Stimulated activated CD8-positive, alpha-beta memory T cell treated with anti-CD3 and anti-CD28 coated beads, Interleukin-4, amount 100 ng/mL, for 24 hours (primary cell): ENCODE data around the gene MACROD1.

Experiments used
- DNase-seq: peaks from one replicate; pipeline ENCODE4 v3.0.0-alpha.2; 2020; ENCODE audit warnings: low read depth

Gene MACROD1

DNA sequence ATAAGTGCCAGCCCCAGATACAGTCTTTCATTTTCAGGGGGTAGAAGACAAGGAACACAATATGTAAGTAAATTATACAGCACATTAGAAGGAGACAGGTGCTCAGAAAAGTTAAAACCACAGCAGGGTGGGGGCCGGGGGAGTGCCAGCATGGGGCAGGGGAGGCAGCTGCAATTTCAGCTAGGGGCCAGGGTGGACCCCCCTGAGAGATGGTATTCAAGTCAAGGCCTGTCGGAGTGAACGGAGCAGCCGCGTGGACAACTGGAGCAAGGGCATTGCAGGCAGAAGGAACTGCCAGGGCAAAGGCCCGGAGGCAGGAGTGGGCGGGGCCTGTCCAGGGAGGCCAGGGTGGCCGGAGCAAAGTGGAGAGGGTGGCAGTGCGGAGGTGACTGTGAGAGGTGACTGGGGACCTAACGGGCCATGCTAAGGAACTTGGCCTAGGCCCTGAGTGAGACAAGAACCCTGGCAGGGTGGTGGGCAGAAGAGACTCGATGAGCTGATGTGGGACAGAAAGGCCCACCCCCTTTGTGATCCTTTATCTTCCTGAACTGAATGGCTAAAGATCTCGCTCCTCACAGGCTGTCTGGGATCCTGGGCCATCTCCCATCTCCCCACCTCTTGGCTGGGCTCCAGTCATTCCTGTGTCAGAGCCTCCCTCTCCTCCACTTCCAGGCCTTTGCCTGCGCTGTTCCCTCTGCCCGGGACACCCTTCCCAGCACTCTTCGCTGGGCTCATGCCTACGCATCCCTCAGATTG is 152.6 kb downstream of the MACROD1 start:
- DNase-seq, result no peak

DNA sequence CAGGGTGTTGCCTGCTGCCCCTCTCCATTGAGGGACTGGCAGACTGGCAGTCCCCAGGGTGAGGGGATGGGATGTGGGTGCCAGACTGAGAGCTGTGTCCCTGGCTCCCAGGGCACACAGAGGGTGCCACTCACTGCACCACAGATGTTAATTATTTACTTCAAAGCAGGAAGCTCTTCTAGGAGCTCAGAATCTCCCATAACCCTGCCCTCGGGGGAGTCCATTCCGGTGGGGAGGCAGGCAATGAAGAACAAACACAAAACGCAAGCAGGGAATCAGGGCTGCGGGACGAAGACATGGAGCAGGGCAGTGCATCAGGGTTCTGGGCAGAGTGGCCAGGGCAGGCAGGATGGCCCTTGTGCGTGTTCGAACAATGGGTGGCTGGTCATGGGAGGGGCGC is 154.5 kb downstream of the MACROD1 start:
- no peak for DNase-seq

DNA sequence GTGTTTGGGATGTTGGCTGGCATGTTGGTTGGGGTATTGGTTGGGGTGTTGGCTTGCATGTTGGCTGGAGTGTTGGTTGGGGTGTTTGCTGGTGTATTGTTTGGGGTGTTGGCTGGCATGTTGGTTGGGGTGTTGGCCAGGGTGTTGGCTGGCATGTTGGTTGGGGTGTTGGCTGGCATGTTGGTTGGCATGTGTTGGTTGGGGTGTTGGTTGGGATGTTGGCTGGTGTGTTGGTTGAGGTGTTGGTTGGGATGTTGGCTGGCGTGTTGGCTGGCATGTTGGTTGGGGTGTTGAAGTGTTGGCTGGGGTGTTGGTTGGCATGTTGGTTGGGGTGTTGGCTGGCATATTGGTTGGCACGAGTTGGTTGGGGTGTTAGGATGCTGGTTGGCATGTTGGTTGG is 155.1 kb downstream of the MACROD1 start:
- no peak for DNase-seq

DNA sequence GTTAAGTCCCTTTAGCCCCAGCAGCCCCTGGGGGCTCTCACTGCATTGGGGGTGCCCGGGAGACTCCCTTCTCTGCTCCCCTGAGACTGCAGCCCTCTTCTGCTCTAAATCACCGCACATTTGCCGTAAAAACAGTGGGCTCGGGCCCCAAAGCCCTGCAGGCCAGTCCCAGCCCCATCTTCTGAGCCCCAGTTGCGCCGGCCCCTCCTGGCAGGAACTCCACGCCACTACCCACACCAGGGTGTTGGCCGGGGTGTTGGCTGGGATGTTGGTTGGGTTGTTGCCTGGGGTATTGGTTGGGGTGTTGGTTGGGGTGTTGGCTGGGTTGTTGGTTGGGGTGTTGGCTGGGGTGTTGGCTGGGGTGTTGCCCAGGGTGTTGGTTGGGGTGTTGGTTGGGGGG is 156.2 kb downstream of the MACROD1 start:
- DNase-seq, result no peak

DNA sequence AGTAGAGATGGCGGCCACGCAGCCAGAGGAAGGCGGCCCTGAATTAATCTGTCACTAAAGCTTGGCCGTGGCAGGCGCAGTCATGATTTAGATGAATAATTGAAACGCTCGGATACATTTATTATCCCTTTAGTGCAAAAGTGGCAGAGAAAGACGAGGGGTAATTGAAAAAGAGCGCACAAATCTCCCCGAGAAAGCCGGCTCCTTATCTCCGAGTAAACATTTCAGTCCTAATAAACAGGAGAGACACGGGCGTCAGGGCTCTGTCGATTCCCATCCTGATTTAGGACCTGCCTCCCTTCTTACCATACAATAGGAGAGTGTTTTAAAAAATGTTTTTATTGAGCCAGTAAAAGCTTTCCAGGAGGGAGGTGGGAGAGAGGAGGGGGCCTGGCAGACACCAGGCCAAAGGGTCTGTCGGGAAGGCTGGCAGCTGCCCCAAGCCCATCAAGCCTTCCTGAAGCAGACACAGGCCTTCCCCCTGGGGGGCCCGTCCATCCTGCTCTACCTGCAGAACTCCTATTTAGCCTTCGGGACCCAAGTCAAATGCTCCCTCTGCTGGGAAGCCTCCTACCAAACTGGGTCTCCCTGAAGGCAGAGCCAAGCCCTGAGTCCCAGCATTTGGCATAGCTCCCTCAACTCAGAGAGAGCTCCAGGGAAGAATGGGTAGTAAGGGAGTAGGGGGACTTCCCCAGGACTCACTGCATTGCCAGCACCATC is 156.8 kb downstream of the MACROD1 start:
- no peak for DNase-seq

DNA sequence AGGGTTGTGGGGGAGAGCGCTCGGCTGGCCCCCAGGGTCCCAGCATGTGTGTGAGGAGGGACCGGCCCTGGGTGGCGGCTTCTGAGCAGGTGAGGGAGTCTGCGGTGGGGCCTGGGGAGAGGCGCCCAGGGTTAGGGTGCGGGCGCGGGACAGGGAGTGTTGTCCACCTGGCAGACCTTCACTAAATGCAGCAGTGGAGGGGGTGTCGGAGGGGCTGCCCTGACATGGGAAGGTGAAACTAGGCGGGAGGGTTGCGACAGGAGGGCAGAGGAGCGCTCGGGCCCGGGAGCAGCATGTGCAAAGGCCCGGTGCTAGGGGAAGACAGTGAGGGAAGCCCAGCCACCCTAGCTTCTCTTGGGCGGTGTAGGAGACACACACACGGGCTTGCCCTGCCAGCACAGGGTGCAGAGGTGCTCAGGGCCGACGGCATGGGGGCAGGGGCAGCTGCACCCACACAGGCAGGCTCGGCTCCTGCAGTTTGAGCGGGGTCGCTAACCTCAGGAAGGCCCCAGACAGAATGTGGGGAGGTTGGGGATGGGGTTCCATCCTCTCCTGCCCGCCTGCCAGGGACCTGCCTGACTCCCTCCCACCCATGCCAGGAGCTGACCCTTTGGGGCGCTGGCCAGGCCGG is 157.5 kb downstream of the MACROD1 start:
- DNase-seq, result no peak

DNA sequence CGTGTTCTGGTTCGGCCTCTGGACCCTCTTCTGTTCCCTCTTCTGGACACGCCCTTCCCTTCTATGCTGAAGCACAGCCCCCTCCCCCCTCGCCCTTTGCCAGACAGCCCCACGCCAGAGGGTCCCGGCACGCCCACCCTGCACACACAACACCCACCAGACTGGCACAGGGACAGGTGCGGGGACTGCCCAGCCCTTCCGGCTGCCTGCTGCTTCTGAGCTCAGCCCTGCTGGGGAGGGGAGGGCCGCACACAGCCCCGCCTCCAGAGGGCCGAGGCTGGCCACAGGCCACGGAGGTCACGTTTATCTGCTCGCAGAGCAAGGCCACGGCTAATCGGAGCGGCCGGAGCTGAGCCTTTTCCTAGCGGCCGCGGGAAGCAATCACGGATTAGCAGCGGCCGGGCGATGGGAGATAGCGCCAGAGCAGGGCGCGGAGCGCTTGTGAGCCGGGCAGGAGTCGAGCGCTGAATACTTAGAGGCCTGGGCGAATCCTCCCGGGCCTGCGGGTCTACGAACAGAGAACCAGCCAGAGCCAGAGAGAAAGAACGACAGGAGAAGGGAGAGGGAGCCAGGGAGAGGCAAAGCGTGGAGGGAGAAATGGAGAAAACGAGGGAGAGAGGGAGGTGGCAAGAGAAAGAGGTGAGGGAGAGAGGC is 158.2 kb downstream of the MACROD1 start:
- no peak for DNase-seq

DNA sequence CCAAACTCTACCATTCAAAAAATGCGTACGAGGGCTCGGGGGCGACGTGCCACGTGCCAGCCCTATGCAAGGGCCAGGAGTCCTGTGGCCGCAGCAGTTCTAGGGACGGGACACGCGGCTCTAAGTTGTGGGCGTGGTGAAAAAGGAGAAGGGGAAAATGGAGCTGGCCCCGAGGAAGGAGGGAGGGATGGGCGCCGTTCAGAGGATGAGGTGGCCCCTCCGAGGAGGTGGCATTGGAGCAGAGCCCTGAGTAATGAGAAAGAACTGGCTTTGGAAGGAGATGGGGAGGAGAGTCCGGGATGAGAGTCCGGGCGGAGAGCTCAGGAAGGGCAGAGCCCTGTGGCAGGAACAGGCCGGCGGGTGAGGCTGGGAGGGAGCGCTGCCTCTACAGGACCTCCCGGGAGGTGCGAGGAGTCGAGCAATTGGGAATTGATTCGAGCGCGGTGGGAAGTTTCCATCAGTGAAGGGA is 158.7 kb downstream of the MACROD1 start:
- no peak for DNase-seq

DNA sequence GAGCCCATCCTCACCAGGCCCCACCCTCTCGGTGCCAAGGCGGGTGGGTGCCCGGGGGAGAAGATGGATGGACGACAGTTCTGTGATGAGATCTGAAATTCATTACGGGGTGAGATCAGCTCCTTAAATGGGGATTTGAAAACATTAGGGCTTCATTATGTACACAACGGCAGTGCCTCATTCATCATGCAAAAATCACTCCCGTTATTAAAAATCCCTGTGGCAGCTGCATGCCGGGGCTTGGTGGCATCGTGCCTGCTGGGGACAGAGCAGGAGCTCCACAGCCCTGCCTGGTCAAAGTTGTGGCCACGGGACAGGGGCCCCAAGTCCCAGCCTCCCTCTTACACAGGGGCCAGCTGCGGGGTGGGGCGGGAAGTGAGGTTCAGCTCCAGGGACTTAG is 159.5 kb downstream of the MACROD1 start:
- no peak for DNase-seq

DNA sequence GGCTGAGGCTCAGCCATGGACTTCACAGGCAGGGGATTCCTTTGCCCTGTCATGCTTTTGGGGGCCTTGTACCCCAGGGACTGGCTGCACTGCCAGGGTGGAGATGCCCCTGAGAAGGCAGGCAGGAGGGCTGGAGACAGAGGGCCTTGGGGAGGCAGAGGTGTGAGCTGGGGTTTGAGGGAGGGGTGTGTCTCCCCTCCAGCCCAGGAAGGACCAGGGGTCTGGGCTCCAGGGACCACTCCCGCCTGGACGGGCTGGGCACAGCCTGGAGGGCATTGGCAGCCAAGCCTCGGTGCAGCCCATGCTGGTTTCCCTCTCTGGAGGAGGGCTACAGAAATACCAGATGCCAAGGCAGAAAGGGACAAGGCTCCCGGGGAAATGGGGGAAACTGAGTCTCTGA is 160.2 kb downstream of the MACROD1 start:
- no peak for DNase-seq

DNA sequence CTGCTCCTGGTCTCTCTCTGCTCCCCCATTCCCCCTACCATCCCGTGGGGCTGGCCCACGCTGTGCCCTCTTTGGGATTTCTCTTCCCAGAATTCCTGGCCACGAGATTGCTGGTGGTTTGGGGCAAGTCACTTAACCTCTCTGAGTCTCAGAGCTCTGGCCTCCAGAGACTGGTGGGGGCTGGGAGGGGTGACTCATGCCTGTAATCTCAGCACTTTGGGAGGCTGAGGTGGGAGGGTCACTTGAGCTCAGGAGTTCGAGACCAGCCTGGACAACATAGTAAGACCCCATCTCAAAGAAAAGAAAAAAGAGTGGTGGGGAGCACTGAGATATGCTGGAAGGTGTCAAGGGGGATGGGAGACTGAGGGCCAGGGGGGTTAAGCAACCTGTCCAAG is 161.3 kb downstream of the MACROD1 start:
- DNase-seq, result no peak

DNA sequence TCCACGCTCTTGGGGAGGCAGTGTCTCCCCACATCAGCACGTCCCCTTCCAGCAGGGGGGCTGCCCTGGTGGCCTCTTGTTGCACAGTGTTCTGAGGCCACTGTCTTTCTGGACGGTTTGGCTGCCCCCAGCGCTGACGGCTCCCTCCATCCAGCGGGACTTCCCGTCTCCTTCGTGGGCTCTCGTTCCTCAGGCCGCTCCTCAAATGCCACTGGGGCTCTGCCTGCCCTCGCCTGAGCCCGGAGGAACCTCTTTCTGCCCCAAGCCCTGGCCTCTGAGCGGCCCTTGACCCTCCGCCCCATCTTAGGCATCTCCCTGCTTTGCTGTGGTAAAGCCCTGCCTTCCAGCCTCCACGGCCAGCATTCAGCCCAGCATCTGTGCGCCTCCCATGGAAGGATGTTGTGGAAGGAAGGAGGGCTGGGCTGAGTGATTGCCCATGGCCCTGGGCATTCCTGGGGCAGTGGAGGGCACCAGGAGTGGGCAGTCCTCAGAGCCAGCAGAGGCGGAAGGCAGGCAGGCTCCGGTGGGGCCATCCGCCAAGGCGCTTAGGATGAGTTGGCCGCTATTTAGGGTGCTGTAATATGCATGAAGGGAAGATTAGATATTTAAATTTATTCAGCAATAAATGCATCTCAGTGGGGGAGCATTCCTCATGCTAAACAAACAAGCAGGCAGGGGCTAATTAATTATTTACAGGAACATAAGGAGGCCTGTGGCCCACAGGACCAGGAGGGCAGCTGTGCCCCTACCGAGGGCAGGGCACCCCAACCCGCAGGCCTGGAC is 161.9 kb downstream of the MACROD1 start:
- no peak for DNase-seq

DNA sequence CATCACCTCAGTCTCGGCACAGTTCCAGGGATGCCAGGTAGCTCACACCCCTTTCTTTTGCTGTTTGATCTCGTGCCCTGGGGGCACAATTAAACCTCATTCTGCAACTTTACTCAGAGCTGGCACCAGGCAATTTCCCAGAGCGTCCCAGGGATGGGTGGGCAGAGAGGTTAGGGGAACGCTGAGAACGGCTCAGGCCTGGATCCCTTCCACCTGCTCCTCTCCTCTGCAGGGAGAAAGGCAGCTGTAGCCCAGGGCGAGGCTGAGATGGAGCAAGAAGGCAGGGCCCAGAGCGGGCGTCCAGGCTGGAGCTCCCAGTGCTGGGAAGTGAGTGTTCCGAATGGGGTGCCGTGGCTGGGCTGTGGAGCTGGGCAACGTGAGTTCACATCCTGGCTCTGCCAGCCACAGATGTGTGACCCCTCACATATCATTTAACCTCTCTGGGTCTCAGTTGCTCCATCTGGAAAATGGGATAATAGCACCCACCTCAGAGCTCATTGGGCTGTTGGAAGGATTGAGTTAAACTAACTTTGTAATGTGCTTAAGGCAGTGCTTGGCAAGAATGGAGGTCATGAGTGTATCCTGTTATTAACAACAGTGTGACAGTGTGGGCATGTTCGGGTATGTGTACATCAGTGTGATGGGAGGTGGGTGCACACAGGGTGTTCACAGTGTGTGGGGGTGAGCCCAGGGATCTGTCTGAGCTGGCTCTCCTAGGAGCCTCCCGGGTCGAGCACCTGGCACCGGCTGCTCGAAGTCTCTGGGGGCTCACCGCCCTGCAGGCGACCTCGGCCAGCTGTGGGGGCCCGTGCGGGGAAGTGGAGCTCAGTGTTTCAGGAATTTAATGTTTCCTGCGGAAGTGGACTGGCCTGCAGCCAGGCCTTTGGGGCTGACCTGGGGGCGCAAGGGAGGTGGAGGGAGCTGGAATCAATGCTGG is 164.2 kb downstream of the MACROD1 start:
- no peak for DNase-seq

DNA sequence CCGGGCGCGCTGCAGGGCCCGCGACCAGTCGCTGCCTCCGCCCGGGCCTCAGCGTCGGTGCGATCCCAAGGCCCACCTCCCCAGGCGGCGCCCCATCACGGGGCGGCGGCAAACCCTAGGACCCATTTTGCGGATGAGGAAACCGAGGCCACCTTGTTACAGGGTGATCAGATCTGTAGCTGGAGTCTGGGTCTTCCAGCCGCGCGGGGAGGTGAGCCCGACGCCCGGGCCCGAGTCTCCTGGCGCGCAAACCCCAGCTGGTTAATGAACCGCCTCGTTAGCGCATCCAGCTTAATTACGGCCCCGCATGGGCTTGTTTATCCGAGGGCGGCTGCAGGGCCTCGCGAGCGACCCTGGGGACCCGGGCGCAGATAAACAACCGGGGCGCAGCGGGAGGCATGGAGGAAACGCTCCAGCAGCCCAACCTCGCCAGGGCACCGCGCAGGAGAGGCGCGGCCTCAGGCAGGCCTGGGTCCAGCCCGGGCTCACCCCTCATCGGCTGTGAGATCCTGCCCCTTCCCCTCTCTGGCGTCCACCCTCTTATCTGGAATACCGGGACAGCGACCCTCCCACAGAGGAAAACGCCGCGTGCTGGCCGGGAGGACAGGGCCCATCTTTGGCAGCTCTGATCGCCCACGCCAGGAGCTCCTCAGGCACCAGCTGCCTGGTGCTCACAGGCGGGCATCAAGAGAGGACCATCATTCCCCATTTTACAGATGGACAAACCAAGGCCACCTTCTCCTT is 165.0 kb downstream of the MACROD1 start:
- DNase-seq, result no peak

DNA sequence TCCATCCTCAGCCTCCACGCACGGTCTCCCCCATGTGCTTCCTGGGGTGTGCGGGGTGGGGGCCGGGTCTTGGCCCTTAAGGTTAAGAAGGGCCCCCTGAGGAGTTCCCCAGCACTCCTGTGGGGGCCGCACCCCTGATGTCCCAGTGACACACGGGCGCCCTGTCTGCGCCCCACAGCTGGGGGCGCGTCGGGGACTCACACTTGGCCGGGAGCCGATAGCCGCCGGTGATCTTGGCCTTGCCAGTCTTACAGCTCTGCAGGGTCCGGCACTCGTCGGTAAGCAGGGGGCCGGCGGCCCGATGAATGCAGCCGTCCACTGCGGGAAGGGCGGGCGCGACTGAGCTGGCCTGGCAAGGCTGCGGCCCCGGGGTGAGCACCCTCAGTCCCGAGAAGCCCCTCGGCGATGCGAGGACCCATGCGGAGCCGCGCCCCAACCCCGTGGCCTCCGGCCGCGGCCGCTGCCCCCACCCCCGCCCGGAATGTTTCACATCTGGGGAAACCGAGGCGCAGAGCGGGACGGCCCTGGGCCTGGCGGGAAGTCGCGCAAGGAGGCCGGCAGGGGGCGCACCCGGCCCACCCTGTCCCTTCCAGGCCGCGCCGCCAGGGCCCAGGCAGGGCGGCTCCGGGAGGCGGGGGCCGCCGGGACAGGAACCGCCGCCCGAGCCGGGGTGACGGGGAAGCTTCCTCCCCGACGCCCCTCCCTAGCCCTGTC is 165.7 kb downstream of the MACROD1 start:
- DNase-seq, result peak; percentile 61

DNA sequence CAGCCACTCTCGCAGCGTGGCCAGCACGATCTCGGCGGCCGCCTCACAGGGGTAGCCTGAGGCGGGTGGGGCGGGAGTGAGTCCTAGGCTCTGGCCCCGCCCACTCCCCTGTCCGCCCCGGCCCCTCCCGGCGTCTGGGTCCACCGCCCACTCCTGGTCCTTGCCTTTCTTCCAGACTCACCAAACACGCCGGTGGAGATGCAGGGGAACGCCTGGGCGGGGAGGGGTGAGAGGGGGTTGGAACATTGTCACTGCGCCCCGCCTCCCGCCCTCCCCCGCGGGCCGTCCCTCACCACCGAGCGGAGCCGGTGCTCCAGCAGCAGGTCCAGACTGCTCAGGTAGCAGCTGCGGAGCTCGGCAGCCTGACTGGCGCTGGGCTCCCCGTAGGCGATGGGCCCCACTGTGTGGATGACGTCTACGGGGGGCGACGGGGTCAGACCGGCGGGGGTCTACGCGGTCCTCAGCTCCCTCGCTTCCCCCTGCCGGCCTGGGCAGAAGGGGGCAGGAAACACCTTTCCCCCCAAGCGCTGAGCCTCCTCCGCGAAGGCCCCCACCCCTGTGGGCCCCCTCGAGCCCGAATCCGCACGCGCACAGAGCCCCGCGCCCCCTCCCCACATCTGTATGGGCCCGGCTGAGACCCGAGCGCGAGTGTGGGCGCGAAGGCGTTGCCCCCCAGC is 166.4 kb downstream of the MACROD1 start:
- DNase-seq, result peak; percentile 49

DNA sequence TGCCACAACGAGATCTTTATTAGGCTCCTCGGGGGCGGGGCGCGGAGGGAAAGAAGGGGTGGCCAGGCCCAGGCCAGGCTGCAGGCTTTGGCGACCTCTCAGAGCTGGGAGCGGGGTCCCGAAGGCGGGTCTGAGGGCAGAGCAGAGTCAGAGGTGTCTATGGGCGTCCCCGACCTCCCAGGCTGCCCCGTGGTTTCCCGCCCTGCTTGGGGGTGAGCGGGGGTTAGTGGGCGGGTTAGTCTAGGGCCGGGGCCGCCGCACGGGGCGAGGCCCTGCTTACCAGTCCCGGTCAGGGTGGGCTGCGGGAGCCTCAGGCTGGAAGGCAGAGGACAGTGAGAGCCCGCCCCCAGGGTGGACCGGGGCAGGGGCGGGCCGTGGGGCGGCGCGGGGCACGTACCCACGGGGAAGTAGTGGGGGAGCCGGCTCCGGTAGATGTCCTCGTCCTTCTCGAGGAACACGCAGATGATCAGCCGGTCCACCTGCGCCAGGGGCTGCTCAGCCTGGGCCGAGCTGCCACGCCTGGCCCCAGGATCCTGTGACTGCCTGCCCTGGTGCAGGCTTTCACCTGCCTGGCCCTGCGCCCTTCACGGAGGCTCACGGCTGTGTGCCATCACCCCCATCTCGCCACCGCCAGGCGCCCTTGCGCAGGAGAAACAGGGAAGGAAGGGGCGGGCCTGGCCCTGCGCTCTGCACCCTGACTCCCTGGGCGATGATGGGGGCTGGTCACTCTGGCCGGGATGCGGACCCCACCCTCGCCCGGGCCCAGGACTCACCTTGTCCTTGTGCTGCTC is 167.2 kb downstream of the MACROD1 start:
- DNase-seq, result no peak

DNA sequence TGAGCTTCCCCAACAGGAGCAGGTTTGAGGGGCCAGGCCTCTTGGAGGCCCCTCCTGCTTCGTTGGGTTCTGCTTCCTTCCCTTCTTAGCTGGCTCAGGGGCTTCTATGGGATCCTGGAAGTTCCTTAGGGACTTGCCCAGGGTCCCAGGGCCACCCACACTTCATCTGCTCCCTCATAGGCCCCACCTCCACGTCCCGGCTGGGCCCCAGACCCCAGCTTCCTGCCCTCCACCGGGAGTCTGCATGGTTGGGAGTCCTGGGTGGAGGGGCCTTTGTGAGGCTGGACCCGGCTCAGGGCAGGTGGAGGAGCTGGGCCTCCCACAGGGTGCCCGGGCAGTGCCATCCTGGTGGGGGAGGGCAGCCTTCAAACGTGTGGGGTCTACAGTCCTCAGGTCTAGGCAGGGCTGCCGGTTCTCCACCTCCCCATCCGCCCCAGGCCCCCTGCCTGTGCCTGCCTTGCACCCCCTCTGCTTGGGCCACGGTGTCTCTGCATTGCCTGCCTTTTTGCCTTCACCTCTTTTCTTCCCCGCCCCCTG is 168.0 kb downstream of the MACROD1 start:
- no peak for DNase-seq
